ENCODE results near the gene KCNQ2.

DNA sequence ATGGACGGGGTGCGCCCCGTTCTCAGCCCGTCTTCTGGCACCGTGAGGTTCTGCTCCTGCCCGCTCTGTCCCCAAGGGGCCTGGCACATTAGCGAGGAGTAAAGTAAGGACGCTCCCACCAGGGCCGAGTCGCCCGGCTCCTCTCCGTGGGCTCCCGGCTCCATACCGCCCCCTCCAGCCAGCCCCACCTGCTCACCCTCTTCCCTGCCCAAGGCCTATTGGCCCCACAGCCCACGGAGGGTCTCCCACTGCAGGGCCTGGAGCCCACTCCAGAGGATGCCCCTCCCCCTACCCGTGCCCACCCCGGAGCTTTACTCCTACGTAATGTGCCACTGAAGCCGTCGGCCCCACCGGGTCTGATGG lies 63.8 kb downstream of the KCNQ2 start:
- TF ChIP-seq, protein P1, sequence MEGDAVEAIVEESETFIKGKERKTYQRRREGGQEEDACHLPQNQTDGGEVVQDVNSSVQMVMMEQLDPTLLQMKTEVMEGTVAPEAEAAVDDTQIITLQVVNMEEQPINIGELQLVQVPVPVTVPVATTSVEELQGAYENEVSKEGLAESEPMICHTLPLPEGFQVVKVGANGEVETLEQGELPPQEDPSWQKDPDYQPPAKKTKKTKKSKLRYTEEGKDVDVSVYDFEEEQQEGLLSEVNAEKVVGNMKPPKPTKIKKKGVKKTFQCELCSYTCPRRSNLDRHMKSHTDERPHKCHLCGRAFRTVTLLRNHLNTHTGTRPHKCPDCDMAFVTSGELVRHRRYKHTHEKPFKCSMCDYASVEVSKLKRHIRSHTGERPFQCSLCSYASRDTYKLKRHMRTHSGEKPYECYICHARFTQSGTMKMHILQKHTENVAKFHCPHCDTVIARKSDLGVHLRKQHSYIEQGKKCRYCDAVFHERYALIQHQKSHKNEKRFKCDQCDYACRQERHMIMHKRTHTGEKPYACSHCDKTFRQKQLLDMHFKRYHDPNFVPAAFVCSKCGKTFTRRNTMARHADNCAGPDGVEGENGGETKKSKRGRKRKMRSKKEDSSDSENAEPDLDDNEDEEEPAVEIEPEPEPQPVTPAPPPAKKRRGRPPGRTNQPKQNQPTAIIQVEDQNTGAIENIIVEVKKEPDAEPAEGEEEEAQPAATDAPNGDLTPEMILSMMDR (IDR thresholded peaks at IDR 0.05; ENCODE audit: low read length): no peak
- TF ChIP-seq EZH2 (IDR thresholded peaks at IDR 0.05; ENCODE audit: borderline replicate concordance, low read length): no peak
